ENCODE measurements around the gene NF1.

Gene NF1

DNA sequence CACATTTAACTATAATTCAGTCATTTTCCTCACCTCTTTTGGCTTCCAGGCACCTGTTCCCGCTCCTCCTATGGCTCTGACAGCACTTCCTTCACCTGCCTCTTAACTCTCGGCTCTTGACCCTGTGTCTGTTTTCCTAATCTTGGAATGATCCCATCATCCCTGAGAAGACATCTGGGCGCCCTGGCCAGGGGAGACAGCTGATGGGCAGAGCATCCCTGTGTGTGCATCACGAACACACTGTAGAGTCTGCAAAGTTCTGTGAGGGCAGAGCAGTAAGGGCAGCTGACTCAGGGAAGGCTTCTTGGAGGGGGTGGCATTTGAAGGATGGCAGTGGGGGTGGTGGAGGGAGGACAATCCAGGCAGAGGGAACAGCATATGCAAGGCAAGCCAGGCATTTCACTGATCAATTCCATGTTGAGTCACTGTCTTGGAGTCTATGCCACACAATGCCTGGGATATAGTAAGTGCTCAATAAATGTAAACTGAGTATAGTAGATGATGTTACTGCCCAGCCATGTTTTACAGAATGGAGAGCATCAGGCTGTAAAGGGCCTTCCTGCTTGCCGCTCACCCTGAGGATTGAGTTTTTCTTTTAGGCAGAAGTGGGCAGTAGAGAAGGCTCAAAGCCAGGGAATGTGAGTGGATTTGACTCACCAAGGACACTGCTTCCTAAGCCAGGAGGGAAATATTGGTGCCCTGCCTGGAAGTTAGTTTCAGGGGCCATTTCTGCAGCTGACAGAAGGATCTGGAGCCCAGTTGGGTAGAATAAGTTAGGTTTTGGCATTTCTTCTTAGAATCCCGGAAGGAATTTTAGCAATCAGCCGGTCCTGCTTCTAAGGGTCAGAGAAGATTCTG, 290.9 kb downstream of the NF1 start:
- no peak for DNase-seq (ENCODE audit: low spot score)

DNA sequence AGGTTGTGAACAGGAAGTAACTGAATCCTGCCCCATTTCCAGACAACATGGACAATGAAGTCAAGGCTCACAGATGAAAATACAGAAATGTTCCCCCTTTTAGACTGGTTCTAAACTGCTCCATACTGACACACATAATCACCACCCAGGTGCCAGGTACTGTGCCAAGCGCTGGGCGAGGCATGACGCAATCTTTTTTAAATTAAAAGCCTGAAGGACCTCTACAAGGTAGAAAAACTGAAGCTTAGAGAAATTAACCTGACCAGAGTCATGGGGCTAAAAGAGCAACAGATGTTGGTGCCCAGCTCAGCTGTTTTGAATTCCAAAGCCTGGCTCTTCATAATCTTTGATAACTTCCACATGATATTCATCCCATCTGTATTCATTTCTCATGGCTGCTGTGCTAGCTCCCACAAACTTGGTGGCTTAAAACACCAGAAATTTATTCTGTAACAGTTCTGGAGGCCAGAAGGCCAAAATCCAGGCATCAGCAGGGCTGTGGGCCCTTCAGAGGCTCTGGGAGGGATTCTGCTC, 291.8 kb downstream of the NF1 start:
- DNase-seq (ENCODE audit: low spot score): no peak

DNA sequence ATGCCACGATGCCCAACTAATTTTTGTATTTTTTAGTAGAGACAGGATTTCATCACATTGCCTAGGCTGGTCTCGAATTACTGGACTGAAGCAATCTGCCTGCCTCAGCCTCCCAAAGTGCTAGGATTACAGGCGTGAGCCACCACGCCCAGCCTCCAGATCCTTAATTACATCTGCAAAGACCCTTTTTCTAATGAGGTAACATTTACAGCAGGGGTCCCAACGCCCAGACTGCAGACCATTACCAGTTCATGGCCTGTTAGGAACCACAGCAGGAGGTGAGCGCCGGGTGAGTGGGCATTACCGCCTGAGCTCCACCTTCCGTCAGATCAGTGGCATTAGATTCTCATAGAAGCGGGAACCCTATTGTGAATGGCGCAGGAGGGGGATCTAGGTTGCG, 292.7 kb downstream of the NF1 start:
- DNase-seq (ENCODE audit: low spot score): no peak

DNA sequence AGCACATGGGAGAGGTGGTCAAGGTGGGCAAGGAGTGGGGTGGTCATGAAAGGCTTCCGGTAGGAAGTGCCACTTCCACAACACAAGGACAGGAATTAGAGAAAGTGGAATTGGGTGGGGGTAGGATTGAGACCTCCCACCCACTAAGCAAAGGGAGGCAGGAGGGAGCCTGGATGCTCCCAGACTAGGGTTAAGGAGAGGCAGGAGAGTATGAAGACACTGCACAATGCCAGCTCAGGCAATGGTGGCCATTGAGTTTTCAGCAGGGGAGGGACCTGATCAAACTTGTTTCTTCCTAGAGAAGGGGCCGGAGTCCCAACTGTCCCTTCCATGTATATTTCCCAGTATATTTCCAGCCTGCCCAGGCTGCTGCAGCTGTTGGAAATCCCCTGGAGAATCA, 293.6 kb downstream of the NF1 start:
- no peak for DNase-seq (ENCODE audit: low spot score)

DNA sequence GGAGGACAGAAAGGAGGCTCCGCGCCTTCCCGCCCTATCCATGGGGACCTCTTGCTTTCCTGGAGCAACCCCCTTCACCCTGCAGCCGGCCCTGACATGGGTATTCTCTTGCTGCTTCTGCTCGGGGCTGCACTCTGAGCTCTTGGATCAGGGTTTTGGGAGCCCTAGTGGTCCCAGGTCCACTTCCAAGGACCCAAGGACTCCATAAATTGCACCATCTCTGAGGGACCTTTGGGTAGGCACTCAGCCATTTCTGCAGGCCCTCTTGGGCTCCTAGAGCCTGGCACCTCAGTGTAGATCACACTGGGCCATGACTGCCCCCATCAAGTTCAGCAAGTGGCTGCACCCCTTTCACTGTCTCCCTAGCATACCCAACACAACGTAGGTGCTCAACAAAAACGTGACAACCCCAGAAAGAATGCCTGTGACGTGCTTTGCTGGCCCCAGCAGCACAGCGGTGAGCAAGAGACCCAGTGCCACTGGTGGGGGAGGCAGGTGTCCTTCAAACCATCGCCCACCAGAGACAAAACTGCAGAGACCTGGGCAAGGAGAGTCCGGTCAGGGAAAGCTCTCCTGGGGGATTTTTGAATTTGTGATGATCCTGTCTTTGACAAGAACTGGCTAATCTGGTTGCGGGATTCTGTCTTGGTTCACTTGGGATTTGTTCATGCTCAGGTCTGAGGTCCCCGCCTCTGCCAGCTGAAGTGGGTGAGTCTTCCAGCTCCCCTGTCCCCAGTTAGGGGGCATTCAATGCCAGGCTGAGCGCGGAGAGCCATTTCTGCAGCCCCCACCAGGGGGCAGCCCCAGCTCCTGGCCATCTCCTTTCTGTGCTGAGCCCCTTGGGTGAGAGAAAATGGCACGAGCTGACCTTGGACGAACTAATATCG, 294.2 kb downstream of the NF1 start:
- no peak for DNase-seq (ENCODE audit: low spot score)

DNA sequence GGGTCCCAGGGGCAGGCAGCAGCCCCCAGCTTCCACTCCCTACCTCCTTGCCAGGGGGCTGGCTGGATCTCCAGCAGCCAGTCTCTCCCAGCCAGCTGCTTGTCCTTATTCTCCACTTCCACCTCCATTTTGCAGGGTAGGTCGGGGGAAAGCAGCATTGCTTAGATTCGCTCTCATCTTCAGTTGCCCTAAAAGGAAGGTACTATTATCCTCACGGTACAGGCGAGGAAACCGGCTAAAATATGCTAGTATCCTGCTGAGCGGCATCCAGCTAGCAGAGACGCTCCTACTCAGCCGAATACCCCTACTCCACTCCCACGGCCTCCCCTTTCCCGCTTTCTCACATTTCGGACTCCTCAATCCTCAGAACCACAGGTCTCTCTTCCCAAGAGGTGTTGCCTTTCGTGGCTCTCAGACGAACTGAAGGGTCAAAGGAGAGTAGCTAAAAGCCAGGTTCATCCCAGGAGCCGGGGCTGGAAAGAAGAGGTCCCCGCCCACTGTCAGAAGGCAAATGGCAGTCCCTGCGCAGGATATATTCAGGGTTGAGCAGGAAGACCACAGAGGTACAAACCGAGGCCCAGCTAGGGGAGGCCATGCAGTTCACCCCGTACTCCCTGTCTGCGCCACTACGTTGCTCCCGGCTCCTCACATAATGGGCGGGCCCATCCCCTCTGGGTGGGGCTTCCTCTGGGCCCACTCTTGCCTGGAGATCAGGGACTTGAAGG, 295.0 kb downstream of the NF1 start:
- no peak for DNase-seq (ENCODE audit: low spot score)

DNA sequence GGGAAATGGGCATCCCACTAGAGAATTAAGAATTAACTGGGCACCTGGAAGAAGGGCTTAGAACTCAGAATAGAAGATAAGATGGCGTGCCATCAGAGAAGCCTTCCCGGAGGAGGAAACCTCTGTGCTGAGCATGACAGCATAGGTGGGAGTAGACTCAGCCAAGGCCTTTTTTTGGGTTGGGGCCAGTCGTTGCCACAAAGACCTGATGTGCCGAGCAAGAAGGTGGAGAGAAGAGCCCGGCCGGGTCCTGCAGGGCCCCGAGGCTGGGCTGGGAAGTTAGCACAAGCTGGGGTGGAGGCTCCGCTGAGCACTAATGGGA, 295.6 kb downstream of the NF1 start:
- DNase-seq (ENCODE audit: low spot score): no peak

DNA sequence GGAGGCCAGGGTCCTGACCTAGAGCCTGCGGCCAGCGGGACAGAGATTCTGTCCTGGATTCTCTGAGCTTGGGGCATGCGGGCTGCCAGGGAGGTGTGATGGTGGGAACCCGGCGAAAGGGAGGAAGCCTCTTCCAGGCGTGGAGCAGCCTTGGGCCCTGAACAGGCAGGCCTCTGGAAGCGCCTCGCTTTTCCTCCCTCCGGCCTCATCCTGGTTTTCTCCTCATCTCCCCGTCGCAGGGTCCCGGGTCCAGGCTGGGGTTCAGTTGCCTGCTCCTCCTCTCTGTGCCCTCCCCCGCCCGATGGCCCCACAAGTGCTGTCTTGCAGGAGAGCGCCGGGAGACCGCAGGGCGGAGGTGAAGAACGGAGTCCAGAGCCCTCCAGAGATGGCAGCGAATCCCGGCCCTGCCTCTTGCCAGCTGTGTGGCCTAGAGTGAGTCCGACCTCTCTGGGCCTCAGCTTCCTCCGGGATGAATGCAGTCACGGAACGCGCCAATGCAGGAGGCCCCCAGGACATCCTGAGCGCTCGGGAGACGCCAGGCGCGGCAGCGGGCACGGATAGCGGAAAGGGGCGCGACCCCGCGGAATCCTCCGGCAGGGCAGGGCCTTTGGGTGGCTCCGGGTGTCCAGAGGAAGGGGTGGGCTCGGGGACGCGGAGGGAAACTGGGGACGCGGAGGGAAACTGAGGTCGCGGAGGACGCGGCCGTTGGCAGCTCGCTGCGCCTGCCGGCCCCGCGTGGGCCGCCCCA, 296.1 kb downstream of the NF1 start:
- no peak for DNase-seq (ENCODE audit: low spot score)

DNA sequence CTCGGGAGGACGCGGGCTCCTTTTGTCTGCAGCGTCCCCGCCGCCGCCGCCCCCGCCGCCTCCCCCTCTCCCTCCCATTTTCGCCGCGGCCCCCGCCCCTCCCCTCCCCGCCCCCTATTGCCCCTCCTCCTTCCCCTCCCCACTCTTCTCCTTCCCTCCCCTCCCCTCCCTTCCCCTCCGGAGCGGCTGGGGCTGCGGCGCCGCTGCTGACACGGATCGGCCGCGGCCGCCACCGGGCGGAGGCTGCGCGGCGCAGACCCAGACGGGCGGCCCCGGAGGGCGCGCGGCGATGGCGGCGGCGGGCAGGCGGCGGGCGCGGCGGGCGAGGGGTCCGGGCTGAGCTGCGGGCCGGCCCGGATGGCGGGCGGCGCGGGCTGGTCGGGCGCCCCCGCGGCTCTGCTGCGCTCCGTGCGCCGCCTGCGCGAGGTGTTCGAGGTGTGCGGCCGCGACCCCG, 296.7 kb downstream of the NF1 start, which contains the start of gene RAB11FIP4:
Gene RAB11FIP4, plus strand, starts transcription at position 180 of the 454 bp plus-strand sequence. Its CDS starts 178 bp downstream, at position 358.
- DNase-seq (ENCODE audit: low spot score): peak; percentile 75

DNA sequence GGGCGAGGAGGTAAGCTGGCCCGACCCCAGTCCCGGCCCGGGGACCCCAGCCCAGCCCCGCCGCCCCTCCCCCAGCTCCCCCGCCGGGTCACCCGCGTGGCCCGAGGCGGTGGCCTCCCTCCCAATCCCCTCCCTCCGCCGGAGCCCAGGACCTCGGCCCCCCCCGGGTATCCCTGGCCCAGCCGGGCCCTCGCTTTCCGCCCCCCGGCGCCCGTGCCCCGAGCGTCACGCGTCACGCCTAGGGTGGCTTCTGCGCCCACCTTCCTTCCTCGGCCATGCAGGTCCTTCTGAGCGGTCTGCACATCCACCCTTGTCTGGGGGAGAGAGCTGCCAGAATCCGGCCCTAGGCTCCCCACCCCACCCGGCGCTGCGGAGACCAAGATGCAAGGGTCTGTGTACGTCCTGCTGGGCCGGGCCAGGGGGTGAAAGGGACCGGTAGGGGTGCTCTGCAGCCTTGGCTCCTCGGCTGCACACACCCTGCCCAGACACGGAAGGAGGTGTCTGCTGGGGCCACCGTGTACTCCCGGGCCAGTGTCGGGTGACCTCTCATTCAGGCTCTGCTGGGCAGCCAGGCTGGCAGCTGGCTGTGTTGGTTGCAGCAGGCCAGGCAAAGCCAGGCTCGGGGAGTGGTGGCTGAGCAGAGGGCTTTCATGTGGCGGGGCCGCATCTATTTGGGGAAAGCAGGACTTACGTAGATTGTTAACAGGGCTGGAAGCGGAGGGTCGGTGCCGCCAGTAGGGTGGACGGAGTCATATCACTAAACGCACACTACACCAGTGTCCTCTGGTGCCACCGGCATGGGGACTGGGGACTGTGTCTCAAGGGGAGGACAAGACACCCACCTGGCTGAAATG, 297.5 kb downstream of the NF1 start:
- peak; percentile 59 for DNase-seq (ENCODE audit: low spot score)

DNA sequence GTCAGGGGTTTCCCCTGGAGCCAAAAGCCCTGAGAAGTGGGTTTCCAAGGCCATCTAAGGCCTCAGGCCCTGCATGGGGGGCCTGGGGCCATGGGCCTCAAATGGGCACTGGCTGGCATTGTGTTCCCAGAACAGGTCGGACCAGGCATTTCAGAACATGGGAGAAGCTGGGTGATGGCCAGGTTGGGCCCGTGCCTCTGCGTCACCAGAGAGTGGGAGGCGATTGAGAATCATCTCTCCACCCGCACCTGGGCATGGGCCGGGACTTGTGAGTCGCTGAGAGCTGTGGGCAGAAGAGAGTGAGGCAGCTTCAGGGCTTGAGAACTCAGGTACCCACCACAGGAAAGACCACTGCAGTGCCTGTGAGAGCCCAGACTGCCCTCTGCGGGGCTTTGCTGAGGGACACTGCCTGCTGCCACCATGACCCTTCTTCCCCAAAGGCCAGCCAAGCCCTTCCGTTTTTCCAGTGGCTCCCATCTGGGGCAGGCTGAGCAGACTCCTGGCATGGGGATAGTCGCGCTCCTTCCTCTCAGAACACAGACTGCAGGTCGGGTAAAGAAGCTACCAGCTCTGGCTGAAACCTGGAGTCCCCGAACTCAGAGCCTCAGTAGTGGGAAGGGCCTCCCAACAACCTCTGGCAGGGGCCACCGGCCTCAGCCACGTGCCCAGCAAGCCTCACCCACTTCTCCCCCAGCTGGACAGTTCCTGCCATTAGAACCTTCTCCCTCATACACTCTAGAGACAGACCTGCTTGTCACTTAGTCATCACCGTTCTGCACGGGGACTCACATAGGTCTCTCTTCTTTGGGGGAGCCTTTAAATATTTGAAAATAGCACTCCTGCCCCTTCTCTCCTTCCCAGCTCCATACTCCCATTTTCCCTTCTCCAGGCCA, 298.3 kb downstream of the NF1 start:
- DNase-seq (ENCODE audit: low spot score): no peak

DNA sequence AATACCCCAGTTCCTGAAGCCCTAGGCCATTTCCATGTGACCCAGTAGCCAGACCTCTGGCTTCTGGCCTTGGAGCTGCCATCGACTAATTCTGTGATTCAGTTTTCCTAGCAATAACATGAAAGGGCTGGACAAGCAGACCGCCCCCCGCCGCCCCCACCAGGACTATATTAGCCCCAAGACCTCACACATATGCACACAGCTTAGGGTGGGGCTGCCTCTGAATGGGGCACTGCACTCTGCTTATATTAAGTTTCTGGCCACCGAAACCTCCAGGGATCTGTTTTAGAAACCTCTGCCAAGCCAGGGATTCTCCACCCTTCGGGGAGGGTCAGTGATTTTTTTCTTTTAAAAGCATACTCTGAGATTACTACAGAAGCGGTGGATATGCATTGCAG, 299.0 kb downstream of the NF1 start:
- DNase-seq (ENCODE audit: low spot score): no peak

DNA sequence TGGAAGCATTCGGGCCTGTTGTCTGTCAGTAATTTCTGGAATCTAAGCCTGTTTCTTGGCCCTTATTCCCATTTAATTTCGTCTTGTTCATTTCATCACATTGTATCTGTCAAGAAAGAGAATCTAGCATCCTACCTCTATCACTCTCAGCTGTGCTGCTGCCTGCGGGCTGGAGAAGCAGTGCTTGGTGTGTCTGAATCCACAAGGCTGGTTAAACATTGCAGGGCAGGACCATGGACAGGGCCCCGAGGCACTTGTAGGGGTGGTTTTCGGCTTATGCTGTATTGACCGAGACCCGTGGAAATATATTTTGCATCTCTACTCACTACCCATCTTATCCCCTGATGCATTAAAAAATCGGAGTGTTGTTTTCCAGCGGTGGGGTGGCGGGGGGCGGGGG, 299.8 kb downstream of the NF1 start:
- peak; percentile 78 for DNase-seq (ENCODE audit: low spot score)

DNA sequence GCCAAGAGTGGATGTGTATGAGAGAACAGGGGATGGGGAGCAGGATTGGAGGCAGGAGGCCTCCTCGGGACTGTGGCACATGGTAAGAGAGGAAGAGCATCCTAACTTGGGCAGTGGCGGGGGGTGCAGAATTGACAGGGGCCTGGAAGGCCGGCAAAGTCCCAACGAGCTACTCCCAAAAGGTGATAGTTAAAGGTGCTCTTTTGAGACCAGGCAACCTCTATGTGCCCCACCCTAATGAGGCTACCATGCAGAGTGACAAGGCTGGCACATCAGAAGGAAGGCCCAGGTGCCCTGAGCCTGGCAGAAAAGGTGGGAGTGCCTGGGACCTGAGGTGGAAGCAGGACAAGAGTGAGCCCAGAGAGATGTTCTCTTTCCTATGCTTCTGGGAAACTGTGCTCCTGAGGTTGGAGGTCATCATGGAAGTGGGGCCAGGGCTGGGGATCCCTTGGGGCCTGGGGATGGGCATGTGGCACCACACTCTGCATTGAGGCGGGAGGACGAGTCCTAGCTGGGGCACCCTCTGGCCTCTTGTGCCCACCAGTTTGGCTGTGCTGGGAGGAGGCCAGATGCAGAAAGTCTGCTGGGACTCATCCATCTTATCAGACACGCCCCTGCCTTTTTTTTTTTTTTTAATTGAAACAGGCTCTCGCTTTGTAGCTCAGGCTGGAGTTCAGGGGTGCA, 302.6 kb downstream of the NF1 start:
- no peak for DNase-seq (ENCODE audit: low spot score)

DNA sequence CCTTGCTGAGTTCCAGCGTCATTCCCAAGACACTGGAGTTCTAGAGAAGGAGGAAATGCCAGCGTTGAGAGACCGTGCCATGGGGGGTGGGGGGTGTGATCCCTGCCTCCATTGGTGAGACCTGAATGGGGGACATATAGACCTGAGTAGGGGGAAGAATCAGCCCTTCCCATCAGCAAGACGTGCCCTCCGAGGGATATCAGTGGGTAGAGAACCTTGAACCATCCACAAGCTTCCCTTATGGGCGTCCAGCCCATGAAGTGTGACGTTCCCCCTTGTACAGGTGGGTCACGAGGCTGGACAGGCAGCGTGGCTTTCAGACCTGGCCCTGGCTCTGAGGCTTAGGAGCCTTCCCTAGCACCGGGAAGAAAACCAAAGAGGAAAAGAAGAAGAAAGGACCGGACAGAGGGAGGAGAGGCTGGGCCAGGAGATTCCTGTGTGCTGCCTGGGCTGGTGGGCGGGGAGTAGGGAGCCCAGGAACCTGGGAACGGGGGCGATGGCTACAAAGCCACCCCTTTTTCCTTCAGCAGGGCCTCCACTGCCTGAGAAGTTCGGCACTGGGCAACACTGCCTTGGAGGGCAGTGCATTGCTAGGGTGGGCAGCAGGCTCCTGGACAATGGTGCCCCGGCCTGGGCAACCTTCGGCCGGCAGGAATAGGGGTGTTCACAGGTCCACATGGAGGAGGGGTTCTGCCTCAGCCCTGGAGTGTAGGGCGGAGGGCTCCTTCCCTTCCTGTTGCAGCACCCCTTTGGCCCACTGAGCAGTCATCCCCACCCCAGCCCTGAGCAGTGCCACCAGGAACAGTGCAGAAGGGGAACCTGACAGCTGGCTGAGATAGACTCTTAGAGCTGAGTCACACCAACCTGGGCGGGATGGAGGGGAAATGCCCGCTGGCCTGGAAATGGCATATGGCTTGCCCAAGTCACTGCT, 303.9 kb downstream of the NF1 start:
- no peak for DNase-seq (ENCODE audit: low spot score)

DNA sequence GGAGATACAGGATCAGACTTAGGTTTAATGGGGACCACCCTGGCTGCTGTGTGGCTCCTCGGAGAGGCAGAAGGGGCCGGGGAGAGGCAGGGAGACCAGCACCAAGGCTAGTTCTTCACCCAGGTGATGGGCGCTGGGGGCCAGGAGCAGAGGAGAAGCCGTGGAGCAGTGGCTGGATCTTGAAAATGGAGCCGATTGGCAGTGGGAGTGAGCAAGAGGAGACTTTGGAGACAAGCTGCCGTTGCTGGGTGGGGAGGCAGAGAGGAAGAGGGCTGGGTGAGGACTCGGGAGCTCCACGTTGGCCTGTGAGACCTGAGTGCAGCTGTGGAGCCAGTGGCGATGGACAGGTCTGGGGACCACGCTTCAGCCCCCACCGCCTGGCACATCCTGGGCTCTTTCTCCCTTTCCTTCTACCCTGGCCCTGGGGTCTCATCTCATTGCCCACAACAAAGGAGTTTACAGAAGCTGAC, 305.7 kb downstream of the NF1 start:
- DNase-seq (ENCODE audit: low spot score): no peak

DNA sequence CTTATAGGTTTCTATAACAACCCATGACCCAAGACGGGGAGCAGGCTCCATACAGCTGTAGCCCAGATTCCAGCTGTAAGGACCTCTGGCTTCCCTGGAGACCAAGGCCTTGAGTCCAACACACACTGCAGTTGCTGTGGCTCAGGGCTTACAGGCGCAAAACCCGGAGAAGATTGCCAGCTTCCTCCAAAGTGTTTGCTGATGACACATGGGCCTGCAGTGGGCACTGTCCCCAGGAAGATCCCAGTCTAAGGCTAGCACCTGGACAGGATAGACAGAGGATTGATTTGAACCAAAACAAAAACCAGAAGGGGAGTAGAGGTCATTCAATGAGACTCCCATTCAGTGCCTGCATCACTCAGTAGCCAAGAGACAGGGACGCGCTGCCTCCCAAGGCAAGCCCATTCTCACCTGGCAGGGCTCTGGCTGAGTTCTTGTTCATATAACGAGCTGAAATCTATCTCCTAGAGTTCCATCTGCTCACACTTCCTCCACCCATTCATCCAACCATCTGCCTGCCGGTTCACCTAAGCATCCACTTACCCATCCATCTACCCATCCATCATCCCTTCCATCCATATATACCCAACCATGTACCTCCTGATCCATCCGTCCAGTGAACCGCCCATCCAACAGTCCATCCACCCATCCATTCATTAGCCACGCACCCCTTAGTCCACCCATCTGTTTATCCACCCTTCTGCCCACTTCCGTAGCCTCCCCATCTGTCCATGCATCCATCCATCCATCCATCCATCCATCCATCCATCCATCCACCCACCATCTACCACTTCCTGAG, 306.9 kb downstream of the NF1 start:
- DNase-seq (ENCODE audit: low spot score): no peak
